Skeletal muscle satellite cell (primary cell): ENCODE data around the gene SHROOM4.

ENCODE experiments used
- H3K27me3 ChIP-seq: 2 replicates; pipeline ENCODE4 v1.7.0; 2013; ENCODE audit warnings: low read length; ENCODE audit not compliant: control insufficient read depth, insufficient read depth
- H3K36me3 ChIP-seq: 2 replicates; pipeline ENCODE4 v1.7.0; 2013; ENCODE audit warnings: mild to moderate bottlenecking, control low read depth, low read length; ENCODE audit not compliant: insufficient read depth
- H3K4me1 ChIP-seq: 2 replicates; pipeline ENCODE4 v1.7.0; 2013; ENCODE audit warnings: low read length; ENCODE audit not compliant: control insufficient read depth, insufficient read depth
- H3K4me2 ChIP-seq: 2 replicates; pipeline ENCODE4 v1.7.0; 2013; ENCODE audit warnings: mild to moderate bottlenecking, low read length
- H3K4me3 ChIP-seq: 2 replicates; pipeline ENCODE4 v1.7.0; 2013; ENCODE audit warnings: low read length
- H3K9ac ChIP-seq: 2 replicates; pipeline ENCODE4 v1.7.0; 2013; ENCODE audit warnings: mild to moderate bottlenecking, low read depth, low read length, moderate library complexity
- H3K9me3 ChIP-seq: replicated peaks from 2 replicates; pipeline ENCODE4 v1.7.0; 2013; ENCODE audit warnings: mild to moderate bottlenecking, control low read depth, low read length

Gene SHROOM4

DNA sequence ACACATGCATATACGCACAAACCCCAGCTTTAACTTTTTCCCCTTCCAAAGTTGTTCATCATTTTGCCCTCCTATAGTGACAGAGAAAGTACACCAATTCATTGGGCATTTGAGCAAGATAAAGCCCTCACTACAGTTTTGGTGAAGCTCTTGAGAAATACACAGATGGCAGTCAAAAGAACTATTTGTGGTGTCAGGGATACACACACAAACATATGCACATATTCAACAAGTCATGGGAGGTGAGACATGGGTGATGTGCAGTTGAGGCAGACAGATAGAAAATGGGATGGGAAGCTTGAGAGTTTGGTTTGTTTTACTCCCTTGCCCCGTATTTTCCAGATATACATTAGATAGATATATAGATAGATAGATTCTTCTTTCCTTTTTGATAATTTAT, 11.8 kb upstream of the SHROOM4 start:
- no peak overlapping the region for H3K4me3 ChIP-seq

DNA sequence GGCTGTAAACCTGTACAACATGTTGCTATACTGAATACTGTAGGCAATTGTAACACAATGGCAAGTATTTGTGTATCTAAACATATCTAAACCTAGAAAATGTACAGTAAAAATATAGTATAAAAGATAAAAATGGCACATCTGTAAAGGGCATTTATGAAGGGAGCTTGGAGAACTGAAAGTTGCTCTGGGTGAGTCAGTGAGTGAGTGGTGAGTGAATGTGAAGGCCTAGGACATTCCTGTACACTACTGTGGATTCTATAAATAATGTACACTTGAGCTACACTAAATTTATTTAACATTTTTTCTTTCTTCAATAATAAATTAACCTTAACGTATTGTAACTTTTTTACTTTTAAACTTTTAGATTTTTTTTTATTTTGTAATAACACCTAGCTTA, 5.0 kb upstream of the SHROOM4 start:
- H3K4me2 ChIP-seq, result no peak overlapping the region
- H3K9ac ChIP-seq, result no peak overlapping the region
- no peaks in the 10 kb centered on the region for H3K9me3 ChIP-seq
- peaks cover 8% of the 10 kb centered on the region for H3K4me1 ChIP-seq
- H3K4me3 ChIP-seq, result no peak overlapping the region
- H3K36me3 ChIP-seq, result no peaks in the 10 kb centered on the region
- peaks cover 6% of the 10 kb centered on the region for H3K27me3 ChIP-seq

More for the DNA sequence above, 11.8 kb upstream of the SHROOM4 start:
- H3K9ac ChIP-seq, result no peak overlapping the region
- H3K9me3 ChIP-seq, result no peaks in the 10 kb centered on the region
- H3K4me2 ChIP-seq, result no peak overlapping the region
- peaks cover 17% of the 10 kb centered on the region for H3K27me3 ChIP-seq
- H3K36me3 ChIP-seq, result no peaks in the 10 kb centered on the region
- no peaks in the 10 kb centered on the region for H3K4me1 ChIP-seq

DNA sequence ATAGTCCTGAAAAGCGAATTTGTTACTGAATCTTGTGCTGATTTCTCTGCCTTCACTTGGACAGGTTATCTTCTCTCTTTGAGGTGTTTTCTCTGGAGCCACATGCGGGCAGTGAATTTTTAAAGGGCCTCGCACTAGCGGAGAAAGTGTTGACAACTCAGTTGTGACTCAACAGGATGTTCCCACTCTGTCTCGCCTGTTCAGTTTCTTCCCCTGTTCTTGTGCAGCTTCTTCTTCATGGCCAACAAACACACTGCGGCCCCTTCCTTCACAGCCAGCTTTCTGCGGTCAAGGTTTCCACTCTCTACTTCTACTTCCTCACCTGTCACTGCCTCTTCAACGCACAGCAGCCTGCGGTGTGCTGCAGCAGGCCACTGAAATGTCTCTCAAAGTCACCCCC, 1.1 kb upstream of the SHROOM4 start:
- Histone ChIP-seq H3K9ac (no peak overlapping the region), H3K4me1 (peaks cover 8% of the 10 kb centered on the region), H3K27me3 (no peaks in the 10 kb centered on the region), H3K9me3 (no peaks in the 10 kb centered on the region), H3K36me3 (no peaks in the 10 kb centered on the region), H3K4me3 (no peak overlapping the region), H3K4me2 (no peak overlapping the region)

- H3K4me1 ChIP-seq, result peaks cover 8% of the 10 kb centered on the region
- peak overlapping the region; percentile 80 for H3K4me2 ChIP-seq
- H3K9me3 ChIP-seq, result no peaks in the 10 kb centered on the region
- H3K27me3 ChIP-seq, result no peaks in the 10 kb centered on the region
- peak overlapping the region; percentile 64 for H3K9ac ChIP-seq
- H3K4me3 ChIP-seq, result peak overlapping the region; percentile 74
- no peaks in the 10 kb centered on the region for H3K36me3 ChIP-seq
Observed at GRCh38 chrX:50814701-50815100, 707 bp upstream of the SHROOM4 start.

DNA sequence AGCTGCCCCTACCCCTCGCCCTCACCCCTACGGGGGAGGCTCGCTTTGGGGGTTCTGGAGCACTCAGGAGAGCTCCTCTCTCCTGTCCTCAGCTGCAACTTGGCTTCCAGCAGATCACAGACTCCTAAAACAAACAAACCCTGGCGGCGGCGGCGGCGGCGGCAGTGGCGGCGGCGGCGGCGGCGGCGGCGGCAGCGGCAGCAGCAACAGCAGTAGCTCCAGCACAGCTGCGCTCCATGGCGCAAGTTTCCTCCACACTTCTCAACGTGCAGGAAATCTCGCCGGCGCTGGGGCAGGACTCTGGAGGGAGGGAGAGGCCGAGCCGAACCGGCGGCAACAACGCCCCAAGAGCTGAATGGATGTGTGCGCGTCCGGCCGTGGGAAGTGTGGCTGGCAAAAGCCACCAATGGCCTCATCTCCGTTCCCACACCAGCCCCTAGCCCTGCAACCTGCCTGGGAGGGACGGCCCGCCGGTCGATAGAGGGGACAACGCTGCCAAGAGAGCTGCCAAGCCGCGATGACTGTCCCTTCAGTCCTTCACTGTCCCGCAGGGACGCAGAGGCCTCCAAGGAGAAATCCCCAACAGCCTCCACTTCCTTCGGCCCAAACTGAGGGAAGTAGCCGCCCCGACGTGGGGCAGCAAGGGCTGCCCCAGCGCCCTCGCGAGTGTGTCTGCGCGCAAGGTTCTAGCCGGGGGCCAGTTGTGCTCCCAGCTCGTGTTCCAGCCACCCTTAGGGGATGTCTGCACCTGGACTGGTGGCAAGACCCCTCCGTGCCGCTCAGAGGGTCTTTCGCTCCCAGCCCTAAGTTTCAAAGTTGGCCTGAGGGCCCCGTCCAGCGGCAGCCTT, 775 bp downstream of the SHROOM4 start:
- Histone ChIP-seq H3K4me2 (peak overlapping the region; percentile 80), H3K4me1 (peaks cover 8% of the 10 kb centered on the region), H3K4me3 (peak overlapping the region; percentile 74), H3K9ac (peak overlapping the region; percentile 64), H3K9me3 (no peaks in the 10 kb centered on the region), H3K27me3 (no peaks in the 10 kb centered on the region), H3K36me3 (no peaks in the 10 kb centered on the region)

DNA sequence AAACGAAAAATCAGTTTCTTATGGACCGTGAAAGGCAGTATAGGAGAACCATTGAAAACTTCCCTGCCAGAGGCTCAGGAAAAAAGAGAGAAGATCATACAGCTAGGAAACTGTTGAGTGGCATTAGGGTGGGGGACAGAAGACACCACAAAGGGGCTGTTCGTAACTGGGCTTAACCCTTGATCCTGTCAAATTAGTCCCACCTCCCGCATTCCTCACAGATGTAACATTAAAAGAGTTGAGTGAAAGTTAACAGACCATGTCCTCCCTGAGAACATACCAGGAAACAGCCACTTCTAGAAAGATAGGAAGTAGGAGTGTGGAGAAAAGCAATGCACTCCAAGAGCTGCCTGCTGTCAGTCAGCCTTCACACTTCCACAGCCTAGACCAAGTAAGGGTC, 8.7 kb downstream of the SHROOM4 start:
- no peak overlapping the region for H3K4me2 ChIP-seq
- H3K4me3 ChIP-seq, result no peak overlapping the region
- no peaks in the 10 kb centered on the region for H3K36me3 ChIP-seq
- H3K27me3 ChIP-seq, result no peaks in the 10 kb centered on the region
- no peaks in the 10 kb centered on the region for H3K9me3 ChIP-seq
- no peak overlapping the region for H3K9ac ChIP-seq
- H3K4me1 ChIP-seq, result no peaks in the 10 kb centered on the region

DNA sequence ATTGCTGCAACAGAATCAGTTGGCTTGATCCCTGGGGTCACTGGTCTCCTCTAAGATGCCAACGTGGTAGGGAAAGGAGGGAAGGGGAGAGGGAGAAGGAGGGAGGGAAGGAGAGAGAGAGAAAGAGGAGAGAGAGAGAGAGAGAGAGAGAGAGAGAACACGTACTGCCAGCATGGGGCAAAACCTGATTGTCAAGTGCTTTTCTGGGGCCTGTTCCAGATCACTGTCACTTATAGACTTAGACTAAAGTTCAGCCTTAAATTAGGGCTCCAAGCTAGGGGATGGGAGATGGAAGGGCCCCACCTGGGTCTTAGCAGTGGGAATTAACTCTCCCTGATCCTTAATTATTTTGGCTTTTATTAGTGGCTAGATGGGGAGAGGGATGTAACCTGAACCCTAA, 12.9 kb downstream of the SHROOM4 start:
- Histone ChIP-seq H3K9me3 (no peaks in the 10 kb centered on the region), H3K4me1 (peaks cover 13% of the 10 kb centered on the region), H3K27me3 (no peaks in the 10 kb centered on the region), H3K4me2 (no peak overlapping the region), H3K4me3 (no peak overlapping the region), H3K36me3 (no peaks in the 10 kb centered on the region), H3K9ac (no peak overlapping the region)

DNA sequence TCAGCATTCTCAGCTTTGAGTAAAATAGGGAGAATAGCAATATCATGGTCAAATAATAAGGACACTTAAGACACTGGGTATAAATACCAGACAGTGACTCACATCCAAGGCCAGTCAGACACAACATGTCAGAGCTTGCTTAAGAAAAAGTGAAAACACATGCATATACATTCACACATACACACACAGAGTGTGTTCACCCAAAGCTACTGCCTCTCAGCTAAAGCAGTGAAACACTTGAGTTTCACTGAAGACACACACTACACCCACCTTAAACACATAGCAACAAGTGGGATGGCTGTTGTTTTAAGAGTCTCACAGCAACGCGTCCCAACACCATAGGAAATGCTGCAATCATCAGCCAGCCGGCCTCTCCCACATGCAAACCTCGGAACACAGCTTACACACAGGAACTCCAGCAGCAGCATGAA, 14.4 kb downstream of the SHROOM4 start:
- no peak overlapping the region for H3K9ac ChIP-seq
- no peak overlapping the region for H3K4me3 ChIP-seq
- peaks cover 13% of the 10 kb centered on the region for H3K4me1 ChIP-seq
- peak overlapping the region; percentile 46 for H3K4me2 ChIP-seq
- H3K9me3 ChIP-seq, result no peaks in the 10 kb centered on the region
- H3K36me3 ChIP-seq, result no peaks in the 10 kb centered on the region
- H3K27me3 ChIP-seq, result no peaks in the 10 kb centered on the region

- Histone ChIP-seq H3K4me3 (no peak overlapping the region), H3K27me3 (no peaks in the 10 kb centered on the region), H3K9ac (no peak overlapping the region), H3K4me1 (peaks cover 13% of the 10 kb centered on the region), H3K4me2 (no peak overlapping the region), H3K36me3 (no peaks in the 10 kb centered on the region), H3K9me3 (no peaks in the 10 kb centered on the region)
Observed at GRCh38 chrX:50798783-50799182, 15.2 kb downstream of the SHROOM4 start.

GRCh38 chrX:50787099-50787498, 26.9 kb downstream of the SHROOM4 start:
- Histone ChIP-seq H3K9ac (no peak overlapping the region), H3K4me3 (no peak overlapping the region), H3K36me3 (no peaks in the 10 kb centered on the region)

GRCh38 chrX:50780144-50780543, 33.9 kb downstream of the SHROOM4 start:
- Histone ChIP-seq H3K4me1 (no peaks in the 10 kb centered on the region), H3K9me3 (no peaks in the 10 kb centered on the region), H3K4me2 (no peak overlapping the region), H3K27me3 (no peaks in the 10 kb centered on the region), H3K9ac (no peak overlapping the region), H3K36me3 (no peaks in the 10 kb centered on the region), H3K4me3 (no peak overlapping the region)

More at GRCh38 chrX:50787099-50787498, 26.9 kb downstream of the SHROOM4 start:
- no peak overlapping the region for H3K4me2 ChIP-seq
- no peaks in the 10 kb centered on the region for H3K27me3 ChIP-seq
- H3K4me1 ChIP-seq, result no peaks in the 10 kb centered on the region
- no peaks in the 10 kb centered on the region for H3K9me3 ChIP-seq

DNA sequence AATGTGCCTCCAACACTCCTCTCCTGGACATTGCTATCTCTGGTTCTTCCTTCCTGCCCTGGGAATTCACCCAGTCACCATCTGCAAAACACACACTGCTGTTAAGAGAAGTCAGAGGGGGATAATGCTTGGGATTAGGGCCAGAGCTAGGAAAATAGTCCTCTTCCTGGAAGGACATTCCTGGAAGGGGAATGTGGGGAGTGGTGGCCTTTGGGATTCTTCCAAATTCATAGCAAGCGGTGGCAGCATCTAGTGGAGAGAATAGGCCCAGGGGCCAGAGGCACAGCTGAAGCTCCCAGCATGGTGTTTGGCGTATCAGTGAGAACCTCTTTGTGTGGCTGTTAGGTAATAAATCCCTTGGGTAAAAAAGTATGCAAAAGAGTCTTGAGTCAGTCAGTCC, 34.3 kb downstream of the SHROOM4 start:
- no peaks in the 10 kb centered on the region for H3K9me3 ChIP-seq
- H3K4me3 ChIP-seq, result no peak overlapping the region
- H3K9ac ChIP-seq, result no peak overlapping the region
- no peak overlapping the region for H3K4me2 ChIP-seq
- no peaks in the 10 kb centered on the region for H3K27me3 ChIP-seq
- no peaks in the 10 kb centered on the region for H3K4me1 ChIP-seq
- H3K36me3 ChIP-seq, result no peaks in the 10 kb centered on the region
